ACHN (cell line): Measurements from ENCODE around the gene EME1.
"Not testable (repeated sequence)": the region's sequence is repeated elsewhere in the genome, so short reads cannot be mapped to it uniquely, and the experiment has no call there.

Experiments used
- DNase-seq: peaks from one replicate; pipeline ENCODE4 v3.0.0-alpha.2; 2015
- in situ Hi-C: cut with HindIII; loops from 2 replicates; pipeline ENCODE4 v1.10.0; 2017; ENCODE audit warnings: low sequenced_read_pairs, low pct_ligation_motif_present, low pct_unique_long_range_greater_than_20kb

The EME1 gene

DNA sequence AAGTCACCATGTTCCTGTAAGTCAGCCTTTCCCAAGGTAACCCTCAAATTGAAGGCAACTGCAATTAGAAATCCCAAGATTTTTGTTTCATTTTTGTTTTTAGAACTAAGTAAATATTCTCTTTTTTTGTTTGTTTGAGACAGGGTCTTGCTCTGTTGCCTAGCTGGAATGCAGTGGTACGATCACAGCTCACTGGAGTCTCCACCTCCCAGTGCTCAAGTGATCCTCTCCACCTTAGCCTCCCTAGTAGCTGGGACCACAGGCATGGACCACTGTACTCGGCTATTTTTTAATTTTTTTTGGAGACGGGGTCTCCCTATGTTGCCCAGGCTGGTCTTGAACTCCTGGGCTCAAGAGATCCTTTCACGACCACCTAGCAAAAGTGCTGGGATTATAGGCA, 34.9 kb downstream of the EME1 start:
- no peak for DNase-seq
- in situ Hi-C loops = no loop called here

GRCh38 chr17:50412188-50412732, 39.2 kb downstream of the EME1 start:
- in situ Hi-C loops = no loop called here
- no peak for DNase-seq

GRCh38 chr17:50414808-50415207, 41.8 kb downstream of the EME1 start:
- in situ Hi-C loops = no loop called here

GRCh38 chr17:50419577-50419976, 46.5 kb downstream of the EME1 start:
- in situ Hi-C loops, DNase-seq: not testable (repeated sequence)

More at GRCh38 chr17:50414808-50415207, 41.8 kb downstream of the EME1 start:
- DNase-seq = no peak

GRCh38 chr17:50420419-50421112, 47.5 kb downstream of the EME1 start:
- in situ Hi-C loops = no loop called here
- no peak for DNase-seq

- DNase-seq = peak; percentile 41
- in situ Hi-C loops = no loop called here
Observed at GRCh38 chr17:50421308-50422051, 48.5 kb downstream of the EME1 start.

GRCh38 chr17:50422738-50423137, 49.7 kb downstream of the EME1 start:
- in situ Hi-C loops = no loop called here

DNA sequence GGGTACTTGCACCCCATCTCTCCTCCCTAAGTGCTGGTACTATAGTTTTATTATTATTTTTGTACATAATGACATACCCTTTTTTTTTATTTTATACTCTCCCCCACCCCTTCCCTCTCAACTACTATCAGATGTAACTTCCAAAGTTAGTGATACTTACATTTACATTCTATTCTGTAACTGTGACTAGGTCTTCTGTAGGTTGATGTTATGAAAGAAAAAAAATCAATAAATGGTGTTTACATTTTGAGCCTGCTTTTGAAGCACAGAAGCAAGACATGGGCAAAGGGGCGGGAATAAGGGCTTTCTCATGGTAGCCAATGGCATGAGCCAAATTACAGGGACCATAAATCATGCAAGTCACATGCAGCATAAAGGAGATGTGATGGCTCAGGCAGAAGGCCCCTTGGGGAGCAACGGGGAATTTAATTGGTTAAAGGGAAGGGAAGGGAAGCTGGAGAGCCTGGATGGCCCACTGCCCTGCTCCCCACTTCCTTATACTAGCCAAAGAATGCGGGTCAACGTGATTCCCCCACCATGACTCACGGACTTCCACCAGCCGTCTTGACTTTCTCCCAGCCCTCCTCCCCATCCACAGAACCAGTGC, 50.6 kb downstream of the EME1 start:
- DNase-seq = peak; percentile 99
- in situ Hi-C loops = no loop called here

More at GRCh38 chr17:50422738-50423137, 49.7 kb downstream of the EME1 start:
- DNase-seq = no peak

DNA sequence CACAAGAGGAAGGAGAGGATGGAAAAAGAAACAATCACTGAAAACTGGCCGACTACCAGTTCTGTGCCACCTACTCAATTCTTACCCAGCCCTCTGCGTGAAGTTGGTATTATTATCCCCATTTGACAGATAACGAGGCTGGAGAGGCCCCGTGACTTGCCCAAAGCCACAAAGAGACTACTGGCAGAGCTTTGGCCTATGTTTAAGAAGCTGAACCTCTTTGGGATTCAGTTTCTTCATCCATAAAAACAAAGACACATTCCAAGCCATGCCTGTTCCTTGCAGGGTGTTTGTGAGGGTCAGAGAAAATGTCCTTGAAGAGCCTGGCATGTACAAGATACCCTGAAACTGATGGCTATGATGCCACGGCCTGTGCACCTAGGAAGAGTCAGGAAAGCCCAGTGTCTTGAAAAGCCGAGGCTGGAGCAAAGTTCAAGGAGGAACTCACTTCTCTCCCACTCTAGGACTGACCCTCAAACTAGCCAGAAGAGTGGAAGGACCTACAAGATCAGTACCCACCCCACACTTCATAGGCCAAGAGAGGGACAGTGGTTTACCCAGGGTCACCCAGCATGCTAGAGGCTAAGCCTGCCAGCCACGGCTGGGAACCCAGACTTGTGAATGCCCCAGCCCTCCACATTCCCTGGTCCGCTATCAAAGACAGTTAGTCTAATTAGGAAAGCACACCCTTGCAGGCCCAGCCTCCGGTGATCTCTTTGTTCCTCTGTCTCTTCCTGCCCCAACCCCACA, 51.4 kb downstream of the EME1 start:
- in situ Hi-C loops = no loop called here
- DNase-seq = peak; percentile 11

GRCh38 chr17:50424996-50425681, 52.1 kb downstream of the EME1 start:
- in situ Hi-C loops = no loop called here
- DNase-seq = no peak

DNA sequence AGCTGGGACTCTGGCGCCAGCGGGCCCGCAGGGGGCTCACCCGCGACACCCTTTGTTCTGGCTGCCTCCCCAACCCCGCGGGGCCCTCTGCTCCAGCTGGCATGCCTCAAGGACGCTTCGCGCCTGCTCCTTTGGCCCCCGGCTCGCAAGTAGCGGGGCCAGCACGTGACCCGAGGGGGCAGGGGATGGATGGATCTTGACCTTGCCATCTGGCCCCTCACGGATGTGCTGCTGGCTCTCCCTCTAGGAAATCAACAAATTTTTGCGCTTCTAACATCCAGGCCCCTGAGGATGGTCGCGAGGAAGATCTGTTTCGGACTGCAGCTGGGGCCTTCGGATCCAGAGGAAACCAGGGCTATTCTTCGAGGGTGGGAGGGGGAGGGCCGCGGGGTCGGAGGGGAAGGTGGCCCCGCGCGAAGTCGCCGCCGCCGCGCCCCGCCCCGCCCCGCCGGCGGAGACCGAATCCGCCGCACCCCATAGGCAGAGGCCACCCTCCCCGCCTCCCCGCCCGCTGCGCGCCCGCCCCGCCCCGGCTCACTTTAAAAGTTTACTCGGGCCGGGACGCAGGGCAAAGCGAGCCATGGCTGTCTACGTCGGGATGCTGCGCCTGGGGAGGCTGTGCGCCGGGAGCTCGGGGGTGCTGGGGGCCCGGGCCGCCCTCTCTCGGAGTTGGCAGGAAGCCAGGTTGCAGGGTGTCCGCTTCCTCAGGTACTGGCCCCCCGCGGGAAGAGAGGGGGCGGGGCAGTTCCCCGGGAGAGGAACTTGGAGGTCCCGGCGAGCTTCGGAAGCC, 52.8 kb downstream of the EME1 start, which contains the start of gene ACSF2:
Gene ACSF2, plus strand, starts transcription at position 537 of the 790 bp plus-strand sequence. Its CDS starts 44 bp downstream, at position 581.
- in situ Hi-C loops = no loop called here
- DNase-seq = peak; percentile 79

GRCh38 chr17:50426472-50426782, 53.4 kb downstream of the EME1 start:
- DNase-seq = no peak
- in situ Hi-C loops = no loop called here

- peak; percentile 60 for DNase-seq
- in situ Hi-C loops = no loop called here
Observed at GRCh38 chr17:50426814-50427787, 54.1 kb downstream of the EME1 start.

- in situ Hi-C loops = not testable (repeated sequence)
Observed at GRCh38 chr17:50428126-50428525, 55.1 kb downstream of the EME1 start.

DNA sequence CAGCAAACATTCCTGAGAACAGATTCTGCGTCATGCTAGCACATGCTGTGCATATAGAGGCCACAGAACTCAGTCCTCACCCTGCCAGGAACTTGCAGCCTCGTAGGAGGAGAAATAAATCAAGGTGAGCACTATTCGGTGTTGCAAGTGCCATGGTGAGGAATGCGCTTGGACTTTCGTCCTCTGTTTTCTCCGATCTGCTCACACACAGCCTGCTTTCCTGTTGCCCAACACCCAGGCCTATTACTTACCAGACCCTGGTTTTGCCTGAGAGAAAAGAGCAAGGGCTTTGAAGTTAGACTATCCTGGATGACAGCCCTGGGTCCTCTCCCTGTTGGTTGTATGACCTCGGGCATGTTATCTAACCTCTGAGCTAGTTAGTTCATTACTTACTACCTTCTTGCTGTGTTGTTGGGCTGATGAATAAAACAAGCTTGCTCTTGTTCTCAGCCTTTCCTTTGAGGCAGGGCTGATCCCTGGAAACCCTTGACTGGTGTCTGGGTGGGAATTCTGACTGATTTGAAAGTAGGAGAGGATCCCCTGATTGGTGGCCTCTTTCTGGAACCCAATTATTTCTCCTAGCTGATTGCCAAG, 55.9 kb downstream of the EME1 start:
- in situ Hi-C loops = no loop called here
- no peak for DNase-seq

More at GRCh38 chr17:50428126-50428525, 55.1 kb downstream of the EME1 start:
- DNase-seq = not testable (repeated sequence)

DNA sequence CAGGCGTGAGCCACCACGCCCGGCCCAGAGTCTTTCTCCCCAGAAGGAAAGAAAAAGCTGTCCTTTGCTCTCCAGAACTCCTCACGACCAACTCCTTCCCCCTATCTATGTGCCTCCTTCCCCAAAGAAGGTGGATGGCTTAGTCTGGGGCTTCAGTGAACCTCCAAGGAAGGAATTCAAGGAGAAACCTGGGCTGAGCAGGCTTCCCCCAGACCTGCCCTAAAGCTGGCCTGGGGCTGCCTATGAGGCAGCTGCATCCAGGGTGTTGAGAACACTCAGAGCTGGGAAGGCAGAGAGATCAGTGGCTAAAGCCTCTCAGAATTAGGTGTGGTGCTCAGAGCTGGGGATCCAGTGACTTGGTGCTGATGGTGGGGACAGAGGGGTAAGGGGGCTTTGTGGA, 56.8 kb downstream of the EME1 start:
- in situ Hi-C loops = no loop called here
- no peak for DNase-seq
